Stomach (tissue), 4 donors: ENCODE measurements around the gene PLAC9.

Experiments used
- CTCF ChIP-seq, 7 experiments: fragments of 450-650 bp in 4 of 7; fragments of 200-600 bp in 3 of 7; sonication (generic) in 3 of 7; IDR thresholded peaks; one replicate each; pipeline ENCODE4 v1.5.1; 2016 to 2019; ENCODE audit warnings: antibody characterized with exemption in 7 of 7, control low read depth in 2 of 7, mild to moderate bottlenecking in 1 of 7
- EP300 ChIP-seq: sonication (generic); formaldehyde crosslinking; IDR thresholded peaks from one replicate; pipeline ENCODE4 v1.6.1; 2017; ENCODE audit warnings: antibody characterized with exemption
- POLR2A ChIP-seq, 4 donors: fragments of 450-650 bp; IDR thresholded peaks; one replicate each; pipeline ENCODE4 v1.6.1; 2016; ENCODE audit warnings: antibody characterized with exemption in 4 of 4, control low read depth in 2 of 4, mild to moderate bottlenecking in 1 of 4, moderate library complexity in 1 of 4
- POLR2AphosphoS5 ChIP-seq, 3 donors: sonication (generic); formaldehyde crosslinking; IDR thresholded peaks; one replicate each; pipeline ENCODE4 v1.6.1; 2016; ENCODE audit warnings: antibody characterized with exemption in 3 of 3

GRCh38 chr10:80187060-80187459 lies 54.5 kb downstream of the PLAC9 start:
- TF ChIP-seq CTCF (IDR thresholded peaks at IDR 0.05), result no peak
- TF ChIP-seq POLR2A (IDR thresholded peaks at IDR 0.05), result no peak
- TF ChIP-seq EP300, result no peak
- no peak for TF ChIP-seq POLR2AphosphoS5 (IDR thresholded peaks at IDR 0.05)
